NOMO-1 (cell line): Measurements from ENCODE around the gene GALNT9.
"Not testable (repeated sequence)": the region's sequence is repeated elsewhere in the genome, so short reads cannot be mapped to it uniquely, and the experiment has no call there.

Experiments
- DNase-seq, 2 experiments: peaks; one replicate each; lab custom pipeline; 2025; ENCODE audit not compliant: unreplicated experiment in 2 of 2; lab: John Stamatoyannopoulos, UW

Gene GALNT9

DNA sequence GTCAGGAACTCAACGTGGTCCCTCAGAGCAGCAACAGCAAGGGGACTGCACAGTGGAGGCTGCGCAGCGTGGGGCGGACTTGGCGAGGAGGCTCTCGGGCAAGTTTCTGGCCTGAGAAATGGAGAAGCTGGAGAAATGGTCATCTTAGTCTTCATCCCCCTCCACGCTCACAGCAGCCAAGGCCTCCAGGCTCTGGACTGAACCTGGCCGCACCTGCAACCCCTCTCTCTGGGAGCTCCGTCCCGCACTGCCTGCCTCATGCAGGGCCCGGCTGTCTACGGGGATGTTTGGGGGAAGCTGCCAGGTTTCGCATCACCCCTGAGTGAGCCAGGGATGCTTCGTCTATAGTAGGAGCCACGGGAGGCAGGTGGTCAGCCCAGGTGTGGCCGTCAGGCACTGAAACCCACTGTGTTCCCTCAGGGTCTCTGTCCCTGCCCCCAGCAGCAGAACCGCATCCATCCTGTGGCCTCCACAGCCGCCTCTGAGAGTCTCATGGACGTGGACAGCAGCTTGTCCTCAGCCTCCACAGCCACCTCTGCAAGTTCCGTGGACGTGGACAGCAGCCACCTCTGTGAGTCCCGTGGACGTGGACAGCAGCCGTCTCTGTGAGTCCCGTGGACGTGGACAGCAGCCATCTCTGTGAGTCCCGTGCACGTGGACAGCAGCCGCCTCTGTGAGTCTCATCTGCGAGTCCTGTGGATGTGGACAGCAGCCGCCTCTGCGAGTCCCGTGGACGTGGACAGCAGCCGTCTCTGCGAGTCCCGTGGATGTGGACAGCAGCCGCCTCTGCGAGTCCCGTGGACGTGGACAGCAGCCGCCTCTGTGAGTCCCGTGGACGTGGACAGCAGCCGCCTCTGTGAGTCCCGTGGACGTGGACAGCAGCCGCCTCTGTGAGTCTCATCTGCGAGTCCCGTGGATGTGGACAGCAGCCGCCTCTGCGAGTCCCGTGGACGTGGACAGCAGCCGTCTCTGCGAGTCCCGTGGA, 29.1 kb upstream of the GALNT9 start:
- not testable (repeated sequence) for DNase-seq

DNA sequence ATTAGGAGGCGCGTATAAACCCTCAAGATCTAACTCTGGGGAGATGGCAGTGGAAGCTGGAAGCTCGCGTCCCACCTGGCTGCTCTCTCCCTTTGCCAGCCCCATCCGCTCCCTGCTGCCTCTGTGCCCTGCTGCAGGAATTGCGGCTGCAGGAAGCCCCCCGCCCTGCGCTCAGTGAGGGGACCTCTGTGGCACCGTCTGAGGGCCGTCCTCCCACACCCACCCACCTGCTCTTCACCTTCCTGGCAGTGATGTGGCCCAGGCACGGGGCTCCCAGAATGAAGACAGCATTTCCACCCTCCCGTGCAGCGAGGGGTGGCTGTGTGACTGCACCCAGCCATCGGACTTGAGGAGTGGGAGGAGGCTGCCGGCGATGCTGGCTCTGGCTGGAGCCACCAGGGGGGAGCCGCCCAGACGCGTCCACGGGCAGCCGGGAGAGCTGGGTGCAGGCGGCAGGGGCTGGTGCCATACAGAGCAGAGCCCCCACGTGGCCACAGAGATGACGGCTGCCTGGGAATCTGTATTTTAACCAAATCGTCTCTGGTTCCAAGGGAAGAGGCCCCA, 28.3 kb upstream of the GALNT9 start:
- no peak for DNase-seq

DNA sequence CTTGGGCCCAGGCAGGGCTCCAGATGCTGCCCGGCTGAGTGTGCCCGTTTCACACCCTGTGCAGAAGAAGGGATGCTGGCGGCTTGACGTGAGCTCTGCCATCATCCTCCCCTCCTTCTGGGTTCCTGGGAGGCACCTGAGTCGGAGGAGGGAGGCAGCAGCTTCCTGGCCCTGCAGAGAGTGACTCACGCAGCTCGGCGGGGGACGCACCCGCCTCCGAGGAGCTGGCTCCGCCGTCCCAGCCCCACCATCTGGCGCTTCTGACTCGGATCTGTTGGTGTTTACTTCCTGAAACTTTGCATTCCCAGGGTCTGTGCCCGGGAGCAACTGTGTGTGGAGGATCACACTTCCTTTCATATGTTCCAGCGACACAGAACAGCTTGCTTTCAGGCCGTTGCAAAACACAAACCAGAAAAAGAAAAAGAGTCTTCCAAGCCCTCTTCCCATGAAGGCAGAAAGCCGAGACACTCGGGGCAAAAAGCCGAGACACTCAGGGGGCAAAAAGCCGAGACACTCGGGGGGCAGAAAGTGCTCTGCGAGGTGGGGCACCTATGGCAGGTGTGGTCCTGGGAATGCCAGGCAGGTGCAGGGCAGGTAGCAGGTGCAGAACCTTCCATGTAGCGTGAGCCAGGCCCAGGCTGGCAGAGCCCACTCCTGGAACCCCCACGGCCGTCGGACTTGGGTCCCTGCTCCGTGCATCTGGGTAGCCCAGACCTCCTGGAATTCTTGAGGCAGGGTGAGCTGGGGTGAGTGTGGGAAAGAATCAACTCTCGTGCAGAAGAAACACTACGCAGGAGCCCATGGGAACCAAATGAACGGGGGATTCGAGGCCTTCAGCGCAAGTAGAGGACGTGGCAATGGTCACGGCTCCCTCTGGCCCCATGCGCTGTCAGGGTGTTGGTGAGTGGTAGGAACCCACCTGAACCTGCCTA, 27.6 kb upstream of the GALNT9 start:
- no peak for DNase-seq

DNA sequence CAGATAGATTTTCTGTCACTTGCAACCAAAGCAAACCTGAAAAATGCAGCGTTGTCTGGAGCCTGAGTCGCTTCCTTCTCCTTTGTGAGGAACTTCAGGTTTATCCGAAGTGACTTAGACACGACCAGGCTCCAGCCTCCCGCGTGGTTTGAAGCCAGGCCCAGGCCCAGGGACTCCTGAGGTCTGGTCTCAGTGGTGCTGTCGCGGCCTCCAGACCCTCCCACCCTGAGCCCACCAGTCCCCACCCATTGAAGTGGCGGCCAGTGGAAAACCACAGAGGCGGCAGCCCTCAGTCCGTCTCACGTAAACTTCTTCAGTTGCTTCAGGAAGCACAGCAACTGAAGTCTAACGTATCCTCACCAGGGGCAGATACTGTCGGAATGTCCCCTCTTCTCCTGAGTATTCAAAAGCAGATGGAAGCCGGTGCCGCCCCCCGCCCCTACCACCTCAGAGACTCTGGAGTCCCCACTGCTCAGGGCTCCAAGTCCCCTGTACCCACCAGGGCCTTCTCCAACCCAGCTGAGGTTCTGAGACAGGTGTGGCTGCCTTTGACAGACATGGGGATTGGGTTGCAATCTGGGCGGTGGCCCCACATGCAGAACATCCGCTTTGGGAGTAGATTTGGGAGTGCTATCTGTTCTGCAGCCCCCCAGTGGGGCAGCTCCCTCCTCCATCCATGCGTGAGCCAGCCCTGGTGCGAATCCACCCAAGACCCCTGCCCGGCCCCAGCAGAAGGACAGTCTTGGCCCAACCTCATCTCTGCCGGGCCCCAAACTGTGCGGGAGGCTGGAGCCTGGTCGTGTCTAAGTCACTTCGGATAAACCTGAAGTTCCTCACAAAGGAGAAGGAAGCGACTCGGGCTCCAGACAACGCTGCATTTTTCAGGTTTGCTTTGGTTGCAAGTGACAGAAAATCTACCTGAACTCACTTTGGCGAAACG, 26.6 kb upstream of the GALNT9 start:
- DNase-seq = no peak

DNA sequence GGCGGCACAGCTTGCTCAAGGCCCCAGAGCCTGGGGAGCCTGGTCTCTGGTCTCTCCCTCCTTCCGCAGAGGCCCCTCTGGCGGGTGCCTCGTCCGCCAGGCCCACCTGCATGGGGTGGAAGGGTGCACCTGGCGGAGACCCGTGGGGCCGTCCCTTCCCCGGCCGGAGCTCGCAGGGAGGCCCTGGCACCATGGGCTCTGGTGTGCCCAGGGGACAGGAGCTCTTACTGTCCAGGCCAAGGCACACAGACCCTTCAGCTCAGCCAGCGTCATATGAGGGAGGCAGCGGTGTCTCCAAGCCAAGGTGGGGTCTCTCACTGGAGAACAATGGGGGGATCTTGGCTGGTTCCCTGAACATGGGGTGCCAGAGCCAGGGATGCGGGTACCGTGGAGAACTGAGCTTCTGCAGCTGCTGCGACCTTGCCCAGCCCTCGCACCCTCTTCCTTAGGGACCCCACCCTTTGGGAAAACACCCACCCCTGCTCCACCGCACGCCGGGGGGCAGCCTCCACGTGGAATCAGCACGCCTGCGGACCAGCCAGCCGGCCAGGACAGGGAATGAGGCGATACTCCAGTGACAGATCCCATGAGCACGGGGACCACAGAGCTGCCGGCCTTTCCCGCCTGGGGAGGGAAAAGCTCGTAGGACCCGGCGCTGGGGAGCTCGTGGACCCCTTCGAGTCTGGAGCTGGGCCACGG, 25.7 kb upstream of the GALNT9 start:
- no peak for DNase-seq

DNA sequence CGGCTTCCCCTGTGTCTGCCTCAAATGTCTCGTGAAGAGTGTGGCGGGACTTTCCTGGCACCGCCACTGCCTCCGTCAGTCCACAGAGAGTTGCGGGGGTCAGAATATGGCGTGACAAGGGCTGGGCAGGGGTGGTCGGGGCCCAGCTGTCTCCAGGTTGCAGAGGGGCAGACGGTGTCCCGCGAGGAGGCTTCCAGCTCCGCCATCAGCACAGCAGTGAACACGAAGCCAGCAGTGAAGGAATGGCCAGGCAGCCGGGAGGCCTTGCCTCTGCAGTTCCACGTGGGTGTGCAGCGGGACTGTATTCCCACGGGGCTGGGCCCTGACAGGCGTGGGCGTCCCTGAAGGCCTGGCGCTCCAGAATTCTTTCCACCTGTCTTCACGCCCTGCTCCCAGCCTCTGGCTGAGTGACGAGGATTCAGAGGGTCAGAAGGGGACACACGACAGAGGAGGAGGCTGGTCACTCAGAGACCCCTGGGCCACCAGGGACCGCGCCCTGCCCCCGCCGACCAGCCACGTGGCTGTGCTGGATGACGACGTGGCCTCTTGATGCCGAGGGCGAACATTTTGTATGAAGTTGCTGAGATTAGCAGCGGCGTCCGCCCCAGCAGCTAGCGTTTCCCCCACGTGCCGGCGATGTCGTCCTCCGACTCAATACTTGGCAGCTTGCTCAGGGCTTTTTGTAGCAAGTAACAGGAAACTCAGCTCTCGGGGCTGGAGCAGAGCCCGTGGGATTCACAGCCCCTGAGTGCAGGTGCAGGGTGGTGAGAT, 25.0 kb upstream of the GALNT9 start:
- DNase-seq = no peak

DNA sequence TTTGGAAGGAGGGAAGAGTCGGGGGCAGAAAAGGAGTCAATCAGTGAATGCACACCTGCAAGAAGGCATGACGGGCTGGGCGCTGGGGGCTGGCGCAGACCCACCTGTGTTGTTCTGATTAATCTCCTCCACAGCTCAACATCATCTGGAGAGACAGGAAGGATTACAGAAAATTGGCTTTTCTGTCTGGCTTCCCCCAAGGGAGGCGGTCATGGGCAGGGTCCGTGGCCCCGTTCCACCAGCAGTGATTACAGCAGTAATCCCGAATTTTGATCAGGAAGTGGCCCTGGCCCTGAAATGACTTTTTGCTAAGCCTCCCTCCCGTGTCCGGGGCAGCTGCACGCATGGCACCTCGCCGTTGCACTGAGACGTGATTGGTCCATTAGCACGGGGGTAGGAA, 24.4 kb upstream of the GALNT9 start:
- DNase-seq = no peak

DNA sequence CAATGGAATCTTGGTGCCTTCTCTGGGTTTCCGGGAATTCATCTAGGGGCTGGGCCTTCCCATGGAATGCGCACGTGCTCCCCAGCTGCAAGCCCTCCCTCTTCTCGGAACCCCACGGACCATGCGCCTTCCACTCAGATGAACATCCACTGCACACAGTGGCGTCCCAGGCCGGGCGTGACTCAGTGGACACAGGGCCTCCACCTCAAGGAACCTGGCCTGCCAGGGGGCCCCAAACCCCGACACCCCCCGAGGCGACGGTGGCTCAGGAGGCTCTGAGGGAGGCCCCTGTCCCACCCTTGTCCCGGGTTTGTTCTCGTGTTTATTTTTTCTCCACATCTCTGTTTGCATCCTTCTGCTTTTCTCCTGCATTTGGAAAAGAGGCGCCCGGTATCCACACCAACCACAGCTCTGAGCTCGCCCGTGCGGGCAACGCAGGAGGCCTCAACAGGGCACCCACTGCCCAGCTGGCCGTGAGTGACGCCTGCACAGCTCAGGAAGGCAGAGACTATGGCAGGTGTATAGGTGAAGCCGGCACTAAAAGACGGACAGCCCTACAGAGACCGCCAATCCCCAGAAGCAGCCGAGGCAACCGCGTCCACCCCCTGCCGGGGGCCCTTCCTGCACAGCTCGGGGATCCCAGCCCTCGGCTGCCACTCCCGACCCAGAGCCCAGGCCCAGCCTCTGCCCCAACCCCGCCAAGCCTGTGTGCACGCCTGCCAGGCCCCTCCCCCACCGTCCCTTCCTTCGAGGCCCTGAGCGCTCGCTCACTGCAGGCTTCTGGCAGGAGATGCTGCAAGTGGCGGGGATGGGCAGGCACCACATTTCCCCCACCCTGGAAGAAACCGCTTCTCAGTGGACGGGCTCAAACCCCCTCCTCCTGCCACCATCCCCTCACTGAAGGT, 23.8 kb upstream of the GALNT9 start:
- DNase-seq = no peak

DNA sequence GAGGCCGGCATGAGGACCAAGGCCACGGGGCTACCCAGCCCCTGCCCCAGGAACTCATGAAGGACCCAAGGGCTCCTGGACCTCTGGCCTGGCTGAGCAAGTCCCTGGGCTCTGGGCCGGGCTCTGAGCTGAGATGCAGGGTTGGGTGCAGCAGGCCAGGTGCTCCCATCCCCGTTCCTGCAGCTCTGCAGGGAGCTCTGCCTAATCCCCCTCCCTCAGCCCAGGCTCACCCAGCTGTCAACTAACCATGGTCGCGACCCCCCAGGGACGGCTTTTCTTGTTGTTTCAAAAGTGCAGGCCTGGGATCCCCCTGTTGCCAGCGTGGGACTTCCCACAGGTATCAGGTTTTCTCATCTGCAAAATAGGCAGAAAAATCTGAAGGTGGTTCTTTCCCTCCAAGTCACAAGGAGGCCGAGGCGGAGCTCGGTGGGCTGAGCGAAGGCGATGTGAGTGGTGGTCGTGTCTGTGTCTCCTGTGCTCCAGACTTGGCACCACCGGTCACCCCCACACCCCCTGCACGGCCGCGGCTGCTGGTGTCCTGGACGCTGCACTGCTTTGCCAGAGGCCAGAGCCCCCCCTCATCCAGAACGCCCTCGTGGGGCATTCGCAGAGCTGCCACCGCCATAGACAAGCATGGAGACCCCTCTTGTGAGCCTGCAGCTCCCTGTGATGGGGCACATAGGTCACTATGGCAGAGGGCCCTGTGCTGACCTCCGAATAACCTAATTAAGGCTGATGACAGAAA, 22.5 kb upstream of the GALNT9 start:
- DNase-seq = no peak

DNA sequence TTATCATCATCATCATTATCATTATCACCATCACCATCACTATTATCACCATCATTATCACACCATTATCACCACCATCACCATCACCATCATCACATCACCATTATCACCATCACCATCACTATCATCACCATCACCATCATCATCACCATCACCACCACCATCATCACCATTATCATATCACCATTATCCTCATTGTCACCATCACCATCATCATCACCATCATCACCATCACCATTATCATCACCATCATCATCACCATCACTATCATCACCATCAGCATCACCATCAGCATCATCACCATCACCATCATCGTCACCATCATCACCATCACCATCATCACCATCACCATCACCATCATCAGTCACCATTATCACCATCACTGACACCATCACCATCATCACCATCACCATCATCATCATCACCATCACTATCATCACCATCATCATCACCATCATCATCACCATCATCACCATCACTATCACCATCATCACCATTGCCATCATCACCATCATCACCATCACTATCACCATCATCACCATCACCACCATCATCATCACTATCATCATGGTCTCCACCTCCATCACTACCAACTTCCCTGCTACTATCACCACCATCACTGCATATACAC, 20.2 kb upstream of the GALNT9 start:
- no peak for DNase-seq

DNA sequence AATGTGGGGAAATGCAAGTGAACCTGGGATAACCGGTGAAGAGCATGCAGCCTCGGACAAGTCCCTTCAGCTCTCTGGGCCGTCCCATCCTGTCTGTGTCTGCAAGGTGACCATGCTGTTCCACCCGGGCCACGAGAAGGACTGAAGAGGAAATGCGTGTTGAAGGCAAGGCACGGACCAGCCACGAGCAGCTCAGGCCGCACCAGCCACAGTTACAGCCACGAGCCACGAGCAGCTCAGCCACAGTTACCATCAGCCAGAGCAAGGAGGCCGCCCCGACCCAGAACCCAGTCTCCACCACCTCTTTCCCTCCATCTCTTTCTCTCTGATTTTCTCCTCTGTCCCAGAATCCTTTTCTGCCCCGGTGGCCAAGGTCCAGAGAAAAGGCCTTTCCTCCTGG, 18.8 kb upstream of the GALNT9 start:
- DNase-seq = no peak

DNA sequence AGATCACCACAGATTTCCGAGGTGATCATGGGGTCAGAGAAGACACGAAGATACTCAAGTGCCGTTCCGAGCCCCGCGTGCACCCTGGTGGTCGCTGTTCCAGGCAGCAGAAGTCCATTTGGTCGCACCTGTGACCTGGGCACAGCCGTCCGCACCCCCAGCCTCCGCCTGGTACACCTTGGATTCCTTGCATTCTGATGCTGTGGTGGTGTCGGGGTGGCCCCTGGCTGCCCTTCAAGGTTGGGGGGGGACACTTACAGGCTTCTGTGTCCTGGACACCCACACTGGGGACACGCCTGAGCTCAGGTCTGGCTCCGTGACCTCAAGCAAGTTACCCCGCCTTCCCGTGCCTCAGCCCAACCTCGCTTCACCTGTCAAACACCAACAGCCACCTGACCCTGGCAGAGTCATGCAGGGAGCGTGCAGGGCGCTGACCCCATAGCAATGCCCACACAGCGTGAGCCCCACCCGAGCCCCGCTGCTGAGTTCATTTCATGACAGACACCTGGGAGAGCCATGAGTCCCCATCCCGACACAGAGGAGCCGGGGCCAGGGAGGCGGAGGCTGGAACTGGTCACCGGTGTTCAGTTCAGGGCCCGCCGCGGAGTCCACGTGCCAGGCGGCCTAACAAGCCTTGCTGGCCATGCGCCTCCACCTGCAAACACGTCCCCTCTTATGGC, 17.9 kb upstream of the GALNT9 start:
- DNase-seq = no peak

DNA sequence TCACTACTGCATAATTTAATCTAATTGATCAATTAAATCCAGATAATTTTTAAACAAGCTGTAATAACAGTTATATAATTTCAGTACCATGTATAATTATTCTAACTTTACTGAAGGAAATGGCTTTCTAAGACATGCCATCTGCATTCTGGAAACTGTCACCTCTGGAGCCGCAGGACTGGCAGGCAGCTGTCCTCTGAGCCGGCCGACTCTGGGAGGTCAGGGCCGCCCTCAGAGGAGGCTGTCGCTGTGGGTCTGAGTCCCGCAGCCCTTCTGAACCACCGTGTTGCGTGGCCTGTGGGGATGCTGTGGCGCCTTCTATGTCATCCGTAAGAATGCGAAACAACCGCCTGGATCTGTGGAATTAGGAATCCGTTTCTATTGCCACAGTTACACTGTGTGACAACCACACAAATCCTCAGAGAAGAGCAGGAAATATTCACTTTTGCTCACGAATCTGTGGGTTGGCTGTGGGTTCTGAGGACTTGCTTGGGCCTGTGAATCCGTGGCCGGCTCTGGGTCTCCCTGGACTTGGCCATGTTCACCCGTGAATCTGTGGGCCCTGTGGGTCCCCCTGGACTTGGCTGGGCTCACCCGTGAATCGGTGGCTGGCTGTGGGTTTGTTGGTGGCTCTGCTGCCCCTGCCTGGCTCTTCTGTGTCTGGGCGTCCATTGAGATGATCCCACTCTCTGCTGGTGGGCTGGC, 17.2 kb upstream of the GALNT9 start:
- no peak for DNase-seq

DNA sequence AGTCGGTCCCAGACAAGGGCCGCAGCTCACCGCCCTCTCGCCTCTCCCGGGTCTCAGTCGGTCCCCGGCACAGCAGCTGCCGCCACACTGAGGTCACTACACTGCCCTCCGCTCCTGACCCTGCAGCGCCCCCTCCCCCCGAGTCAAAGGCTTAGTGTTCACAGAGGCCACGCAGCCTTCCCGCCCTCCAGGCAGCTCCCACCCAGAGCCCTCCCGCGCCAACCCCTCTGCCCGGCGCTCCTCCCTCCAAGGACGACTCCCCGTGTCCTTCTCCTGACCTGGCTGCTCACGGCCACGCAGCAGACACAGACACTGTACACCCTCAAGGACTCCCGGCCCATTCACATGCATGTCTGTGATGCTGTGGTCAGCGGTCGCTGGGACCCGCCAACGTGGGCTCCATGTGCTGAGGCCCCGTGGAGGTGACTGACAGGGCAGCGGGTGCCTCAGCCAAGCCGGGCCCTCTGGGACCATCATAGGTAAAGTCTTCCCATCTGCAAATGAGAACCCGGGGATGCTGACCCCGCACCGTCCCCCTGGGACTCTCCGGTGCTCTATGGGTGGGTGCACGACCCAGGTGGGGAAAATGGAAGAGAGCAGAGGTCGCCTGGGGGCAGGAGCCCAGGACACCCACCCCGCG, 16.3 kb upstream of the GALNT9 start:
- no peak for DNase-seq

DNA sequence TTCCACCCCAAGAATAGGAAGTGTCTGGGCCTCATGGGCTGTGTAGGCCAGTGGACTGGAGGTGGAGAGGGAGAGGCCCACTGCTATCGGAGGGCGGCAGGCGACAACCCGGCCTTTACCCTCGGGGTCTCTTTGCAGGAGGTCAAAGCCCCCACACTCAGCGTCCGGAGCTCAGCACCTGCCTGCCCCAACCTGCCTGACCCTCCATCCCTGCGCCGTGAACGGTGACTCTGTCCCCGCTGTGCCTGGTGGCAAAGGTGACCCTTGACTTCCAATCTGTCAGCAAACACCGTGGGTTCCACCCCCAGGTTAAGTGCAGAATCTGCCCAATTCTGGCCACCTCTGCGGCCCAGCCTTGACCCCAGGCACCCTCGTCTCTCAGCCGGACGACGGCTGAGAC, 15.7 kb upstream of the GALNT9 start:
- DNase-seq = no peak
